Suprapubic skin (tissue), 3 donors: ENCODE results near the gene RASGEF1B.

ENCODE experiments used
- POLR2A ChIP-seq, 2 donors: fragments of 450-650 bp; IDR thresholded peaks; one replicate each; pipeline ENCODE4 v1.6.1; 2017; ENCODE audit warnings: antibody characterized with exemption in 2 of 2, mild to moderate bottlenecking in 2 of 2, moderate library complexity in 2 of 2
- TF ChIP-seq, protein P1 (sequence below), 2 donors: fragments of 200-600 bp in 1 of 2; fragments of 450-650 bp in 1 of 2; sonication (generic) in 1 of 2; IDR thresholded peaks; one replicate each; pipeline ENCODE4 v1.5.1; 2016 to 2019; ENCODE audit warnings: antibody characterized with exemption in 2 of 2, mild to moderate bottlenecking in 1 of 2, moderate library complexity in 1 of 2

DNA sequence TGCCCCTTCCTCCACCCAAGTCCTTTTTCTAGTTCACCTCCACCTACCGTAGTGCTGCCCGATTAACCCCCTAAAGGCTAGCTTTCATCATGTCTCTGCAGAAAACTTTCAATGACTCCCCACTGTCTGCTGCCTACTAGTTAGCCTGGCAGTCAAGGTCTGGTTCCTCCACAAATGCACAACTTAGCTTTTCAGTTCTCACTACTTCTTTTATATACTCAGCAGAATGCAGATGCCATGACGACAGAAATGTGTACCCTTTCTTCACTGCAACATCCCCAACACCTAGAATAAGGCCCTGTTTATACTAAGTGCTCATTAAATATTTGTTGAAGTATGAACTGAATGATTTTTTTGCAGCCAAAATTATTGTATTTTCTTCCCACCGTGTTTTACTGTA is 30.9 kb upstream of the RASGEF1B start:
- TF ChIP-seq, protein P1, sequence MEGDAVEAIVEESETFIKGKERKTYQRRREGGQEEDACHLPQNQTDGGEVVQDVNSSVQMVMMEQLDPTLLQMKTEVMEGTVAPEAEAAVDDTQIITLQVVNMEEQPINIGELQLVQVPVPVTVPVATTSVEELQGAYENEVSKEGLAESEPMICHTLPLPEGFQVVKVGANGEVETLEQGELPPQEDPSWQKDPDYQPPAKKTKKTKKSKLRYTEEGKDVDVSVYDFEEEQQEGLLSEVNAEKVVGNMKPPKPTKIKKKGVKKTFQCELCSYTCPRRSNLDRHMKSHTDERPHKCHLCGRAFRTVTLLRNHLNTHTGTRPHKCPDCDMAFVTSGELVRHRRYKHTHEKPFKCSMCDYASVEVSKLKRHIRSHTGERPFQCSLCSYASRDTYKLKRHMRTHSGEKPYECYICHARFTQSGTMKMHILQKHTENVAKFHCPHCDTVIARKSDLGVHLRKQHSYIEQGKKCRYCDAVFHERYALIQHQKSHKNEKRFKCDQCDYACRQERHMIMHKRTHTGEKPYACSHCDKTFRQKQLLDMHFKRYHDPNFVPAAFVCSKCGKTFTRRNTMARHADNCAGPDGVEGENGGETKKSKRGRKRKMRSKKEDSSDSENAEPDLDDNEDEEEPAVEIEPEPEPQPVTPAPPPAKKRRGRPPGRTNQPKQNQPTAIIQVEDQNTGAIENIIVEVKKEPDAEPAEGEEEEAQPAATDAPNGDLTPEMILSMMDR (IDR thresholded peaks at IDR 0.05) = no peak
- no peak for TF ChIP-seq POLR2A (IDR thresholded peaks at IDR 0.05)
